SK-N-SH (cell line): ENCODE measurements around the gene RIN3. TPM values are rescaled to one million over a fixed set of nuclear protein-coding genes. Genes with fewer than 3 reads are reported as not detected.

Experiments used
- CTCF ChIA-PET: fragments of 300-600, 350-600 bp; formaldehyde crosslinking; extraction: SDS; loops from one replicate; lab custom pipeline; 2021; lab: Yijun Ruan, JAX
- POLR2A ChIA-PET: fragments of 350-600 bp; sonication (Branson Sonifier 250); formaldehyde crosslinking; extraction: SDS; loops from one replicate; lab custom pipeline; 2020; ENCODE audit warnings: antibody characterized with exemption, inconsistent platforms; lab: Yijun Ruan, JAX
- DNase-seq: peaks from one replicate; pipeline ENCODE4 v3.0.0; 2012
- H2AFZ ChIP-seq: fragments of 200-600 bp; sonication (generic); 2 replicates; pipeline ENCODE4 v1.8.1; 2016; ENCODE audit warnings: antibody characterized with exemption, mild to moderate bottlenecking, low read depth
- H3F3A ChIP-seq: fragments of 200-600 bp; sonication (generic); replicated peaks from 2 replicates; pipeline ENCODE3; 2016; ENCODE audit warnings: antibody characterized with exemption, mild to moderate bottlenecking; ENCODE audit not compliant: insufficient read depth
- H3K27ac ChIP-seq, 2 experiments: fragments of 200-500 bp in 1 of 2; fragments of 200-600 bp in 1 of 2; sonication (Bioruptor generic) in 1 of 2; sonication (generic), shearing (Covaris generic) in 1 of 2; 2 replicates each; pipeline versions ENCODE4 v1.5.1 to v1.6.1; 2014 to 2016; ENCODE audit warnings: low read depth in 2 of 2, inconsistent platforms in 1 of 2, low read length in 1 of 2, mild to moderate bottlenecking in 1 of 2, mixed read lengths in 1 of 2
- H3K27me3 ChIP-seq: fragments of 200-600 bp; sonication (generic), shearing (Covaris generic); 2 replicates; pipeline ENCODE4 v1.6.1; 2016; ENCODE audit warnings: mixed run types; ENCODE audit not compliant: insufficient read depth
- H3K36me3 ChIP-seq, 2 experiments: fragments of 200-500 bp in 1 of 2; fragments of 200-600 bp in 1 of 2; sonication (Bioruptor generic) in 1 of 2; sonication (generic) in 1 of 2; replicated peaks in 1 of 2; 2 replicates each; pipeline versions ENCODE3 to v1.5.1; 2014 to 2016; ENCODE audit warnings: low read length in 1 of 2, mild to moderate bottlenecking in 1 of 2; ENCODE audit not compliant: insufficient read depth in 2 of 2, control insufficient read depth in 1 of 2
- H3K4me1 ChIP-seq, 2 experiments: fragments of 200-500 bp in 1 of 2; fragments of 200-600 bp in 1 of 2; sonication (Bioruptor generic) in 1 of 2; sonication (generic), shearing (Covaris generic) in 1 of 2; 2 replicates each; pipeline versions ENCODE4 v1.5.1 to v1.6.1; 2014 to 2016; ENCODE audit warnings: low read depth in 1 of 2, low read length in 1 of 2, mixed run types in 1 of 2; ENCODE audit not compliant: insufficient read depth in 2 of 2, control insufficient read depth in 1 of 2
- H3K4me2 ChIP-seq: fragments of 200-600 bp; sonication (generic), shearing (Covaris generic); 2 replicates; pipeline ENCODE4 v1.6.1; 2017; ENCODE audit warnings: mixed run types
- H3K4me3 ChIP-seq, 2 experiments: fragments of 200-500 bp in 1 of 2; fragments of 200-600 bp in 1 of 2; sonication (Bioruptor generic) in 1 of 2; sonication (generic), shearing (Covaris generic) in 1 of 2; 2 replicates each; pipeline versions ENCODE4 v1.5.1 to v1.8.1; 2014 to 2016; ENCODE audit warnings: low read depth in 2 of 2, inconsistent platforms in 1 of 2, low read length in 1 of 2, mild to moderate bottlenecking in 1 of 2, mixed read lengths in 1 of 2, moderate library complexity in 1 of 2
- H3K79me2 ChIP-seq: fragments of 200-600 bp; sonication (generic); 2 replicates; pipeline ENCODE4 v1.8.1; 2017; ENCODE audit warnings: mild to moderate bottlenecking; ENCODE audit not compliant: insufficient read depth
- H3K9ac ChIP-seq: fragments of 200-600 bp; sonication (generic); 2 replicates; pipeline ENCODE4 v1.6.1; 2017; ENCODE audit warnings: mixed run types
- H3K9me2 ChIP-seq: fragments of 200-600 bp; sonication (generic); 2 replicates; pipeline ENCODE4 v1.6.1; 2017; ENCODE audit warnings: mixed run types
- H3K9me3 ChIP-seq: fragments of 200-600 bp; sonication (generic); 2 replicates; pipeline ENCODE4 v1.6.1; 2017; ENCODE audit warnings: mixed run types, mild to moderate bottlenecking, moderate library complexity
- H4K20me1 ChIP-seq: fragments of 200-600 bp; sonication (generic); 2 replicates; pipeline ENCODE4 v1.6.1; 2017; ENCODE audit warnings: mild to moderate bottlenecking, mixed run types; ENCODE audit not compliant: insufficient read depth
- CHD2 ChIP-seq: fragments of 150-350 bp; IDR thresholded peaks from 2 replicates; pipeline ENCODE4 v1.6.1; 2018; ENCODE audit warnings: low read length; ENCODE audit not compliant: partially characterized antibody
- EP300 ChIP-seq, 2 experiments: IDR thresholded peaks; 2 replicates each; pipeline versions ENCODE4 v1.4.0 to v1.6.1; 2012; ENCODE audit warnings: borderline replicate concordance in 1 of 2, low read depth in 1 of 2, low read length in 1 of 2
- EZH2phosphoT487 ChIP-seq: fragments of 200-600 bp; sonication (generic); IDR thresholded peaks from 2 replicates; pipeline ENCODE4 v1.6.1; 2017; ENCODE audit warnings: low read depth, mixed run types, mild to moderate bottlenecking, antibody characterized with exemption, moderate library complexity, borderline replicate concordance
- FOSL2 ChIP-seq: IDR thresholded peaks from 2 replicates; pipeline ENCODE4 v1.4.0; 2012; ENCODE audit warnings: low read depth, mild to moderate bottlenecking, moderate library complexity, borderline replicate concordance
- FOXJ3 ChIP-seq: sonication (generic); formaldehyde crosslinking; IDR thresholded peaks from 2 replicates; pipeline ENCODE4 v1.5.1; 2020; ENCODE audit warnings: mild to moderate bottlenecking, missing genetic modification reagents
- JUND ChIP-seq: IDR thresholded peaks from 2 replicates; pipeline ENCODE4 v1.4.0; 2012
- RCOR1 ChIP-seq: fragments of 150-350 bp; IDR thresholded peaks from 2 replicates; pipeline ENCODE4 v1.6.1; 2017; ENCODE audit warnings: antibody characterized with exemption, low read length
- TAF1 ChIP-seq: IDR thresholded peaks from 2 replicates; pipeline ENCODE4 v1.6.1; 2012; ENCODE audit warnings: low read depth, mild to moderate bottlenecking, low read length, moderate library complexity, borderline replicate concordance
- TEAD4 ChIP-seq: IDR thresholded peaks from 2 replicates; pipeline ENCODE4 v1.4.0; 2012; ENCODE audit warnings: mild to moderate bottlenecking, borderline replicate concordance; ENCODE audit not compliant: insufficient read depth
- whole genome bisulfite sequencing: methylation state at CpG from one replicate; pipeline ENCODE4 v1.1.6; 2017; ENCODE audit warnings: low lambda C conversion rate; 5-methylcytosine and 5-hydroxymethylcytosine counted together
- polyA plus RNA-seq, 3 experiments: library from polyadenylated mRNA; depleted of rRNA; stranded (reverse); fragments of >200 nt; gene quantifications; 2 replicates each; pipeline ENCODE4 v1.2.3, GENCODE V29; 2012
- TF ChIP-seq, protein P1 (sequence below): fragments of 150-350 bp; IDR thresholded peaks from 2 replicates; pipeline ENCODE4 v1.6.1; 2017; ENCODE audit warnings: antibody characterized with exemption, low read length, low read depth, borderline replicate concordance

RIN3 gene
- polyA plus RNA-seq, 1 of the 3 experiments (the other 2 are of a cell fraction), result 12.4 TPM

DNA sequence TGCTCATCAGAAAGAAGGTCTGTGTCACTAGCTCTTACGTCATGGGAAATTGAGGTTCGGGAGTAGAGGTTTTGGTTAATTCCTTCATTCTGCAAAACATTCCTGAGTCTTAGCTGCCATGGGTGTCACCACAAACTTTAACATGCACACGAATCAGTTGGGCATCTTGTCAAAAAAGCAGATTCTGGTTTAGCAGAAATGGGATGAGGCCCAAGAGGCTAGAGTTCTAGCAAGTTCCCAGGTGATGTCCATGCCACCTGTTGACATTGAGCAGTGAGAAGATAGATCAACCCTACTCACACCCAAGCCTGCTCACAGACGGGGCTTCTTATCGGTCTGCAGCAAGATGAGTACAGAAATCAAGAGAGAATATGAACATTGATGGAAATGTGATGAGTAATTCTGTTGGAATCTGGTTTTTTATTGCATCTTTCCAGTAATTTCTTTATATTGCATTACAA, 11.7 kb upstream of the RIN3 start:
- no peaks in the 10 kb centered on the region for H3K9me2 ChIP-seq
- peak overlapping the region; percentile 16; the same call in 1 of the 2 replicates for H3K9ac ChIP-seq
- DNase-seq, result no peak
- no peaks in the 10 kb centered on the region for H3K27me3 ChIP-seq
- peak overlapping the region; percentile 67 for H3K4me2 ChIP-seq
- 29% methylated on average over 5 of the region's 5 CpGs for WGBS
- no peaks in the 10 kb centered on the region for H3K9me3 ChIP-seq
- H3K36me3 ChIP-seq, result no peaks in the 10 kb centered on the region
- no peak overlapping the region for H3K4me3 ChIP-seq
- H3K4me1 ChIP-seq, result peaks cover 0 to 29% of the 10 kb centered on the region in 2 experiments; a peak in 2 of 4 replicates
- no peaks in the 10 kb centered on the region for H3K79me2 ChIP-seq
- peak overlapping the region in 1 of 2 experiments; percentile 82; a peak in 2 of 4 replicates for H3K27ac ChIP-seq
- POLR2A ChIA-PET, result no interaction called here
- peaks cover 38% of the 10 kb centered on the region for H3F3A ChIP-seq
- no peaks in the 10 kb centered on the region for H4K20me1 ChIP-seq
- peak overlapping the region; percentile 80 for H2AFZ ChIP-seq
- TF ChIP-seq EZH2phosphoT487 (no peak), FOSL2 (peak; percentile 40; the same call in 1 of the 2 replicates), EP300 (IDR thresholded peaks at IDR 0.05; ENCODE audit: borderline replicate concordance in 1 of 2, low read depth in 1 of 2, low read length in 1 of 2) (0 out of 4 replicates have a peak, but pooled peaks of 1 of the 2 experiments have one; percentile 4), TEAD4 (0 out of 2 replicates have a peak, but pooled peaks have one; percentile 24), CHD2 (no peak), JUND (peak; percentile 49; the same call in 1 of the 2 replicates)
- CTCF ChIA-PET, result no interaction called here

DNA sequence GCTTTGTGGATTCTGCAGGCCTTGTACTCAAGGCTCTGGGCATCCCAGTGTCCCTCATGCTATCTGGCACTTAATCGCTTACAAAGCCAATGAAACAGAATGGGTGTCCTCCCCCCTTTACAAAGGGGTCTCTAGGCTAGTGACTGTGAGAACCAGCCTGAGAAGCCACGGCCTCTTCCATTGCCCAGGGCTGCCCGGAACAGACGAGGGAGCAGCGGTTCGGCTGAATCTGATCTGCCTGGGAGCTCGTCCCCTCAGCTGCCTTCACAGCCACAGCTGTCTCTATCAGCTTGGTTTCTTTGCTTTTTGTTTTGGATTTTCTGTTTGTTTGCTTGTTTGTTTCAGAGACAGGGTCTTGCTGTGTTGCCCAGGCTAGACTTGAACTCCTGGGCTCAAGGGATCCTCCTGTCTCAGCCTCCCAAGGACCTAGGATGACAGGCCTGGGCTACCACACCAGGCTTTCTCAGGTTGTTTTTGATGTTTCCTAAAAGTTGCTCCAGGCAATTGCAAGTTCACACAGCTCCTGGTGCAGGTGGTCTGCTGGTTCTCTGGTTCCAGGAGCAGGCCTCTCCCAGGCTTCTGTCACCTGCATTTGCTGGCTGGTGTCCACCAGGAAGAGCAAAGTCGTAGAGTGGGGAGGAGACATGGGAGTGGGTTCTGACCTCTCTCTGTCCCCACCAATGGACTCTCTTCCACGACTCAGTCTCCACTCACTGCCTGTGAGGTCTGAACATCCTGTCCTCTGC, 10.9 kb upstream of the RIN3 start:
- Histone ChIP-seq H3K4me3 (no peak overlapping the region), H3K79me2 (no peaks in the 10 kb centered on the region), H3K27ac (peak overlapping the region in 1 of 2 experiments; percentile 82; a peak in 2 of 4 replicates)
- TF ChIP-seq RCOR1 (no peak), FOXJ3 (CRISPR knock-in tag) (no peak), TAF1 (no peak)
- TF ChIP-seq, protein P1, sequence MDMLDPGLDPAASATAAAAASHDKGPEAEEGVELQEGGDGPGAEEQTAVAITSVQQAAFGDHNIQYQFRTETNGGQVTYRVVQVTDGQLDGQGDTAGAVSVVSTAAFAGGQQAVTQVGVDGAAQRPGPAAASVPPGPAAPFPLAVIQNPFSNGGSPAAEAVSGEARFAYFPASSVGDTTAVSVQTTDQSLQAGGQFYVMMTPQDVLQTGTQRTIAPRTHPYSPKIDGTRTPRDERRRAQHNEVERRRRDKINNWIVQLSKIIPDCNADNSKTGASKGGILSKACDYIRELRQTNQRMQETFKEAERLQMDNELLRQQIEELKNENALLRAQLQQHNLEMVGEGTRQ, result no peak
- TF ChIP-seq, all 33 proteins: peak for 0
- Histone ChIP-seq H3K9me3 (no peaks in the 10 kb centered on the region), H3K27me3 (no peaks in the 10 kb centered on the region), H3K4me1 (peaks cover 0 to 29% of the 10 kb centered on the region in 2 experiments; a peak in 2 of 4 replicates), H2AFZ (peak overlapping the region; percentile 80; the same call in 1 of the 2 replicates), H3K36me3 (no peaks in the 10 kb centered on the region), H3K4me2 (peak overlapping the region; percentile 67), H3F3A (peaks cover 38% of the 10 kb centered on the region), H4K20me1 (no peaks in the 10 kb centered on the region), H3K9ac (peak overlapping the region; percentile 41; the same call in 1 of the 2 replicates), H3K9me2 (no peaks in the 10 kb centered on the region)
- DNase-seq, result no peak
- ChIA-PET POLR2A (no interaction called here), CTCF (no interaction called here)
- 40% methylated on average over 8 of the region's 9 CpGs for WGBS
